K562 treated with DMSO at 1 percent for 48 hours (cell line): ENCODE data around the gene EPHA10. TPM values are rescaled to one million over a fixed set of nuclear protein-coding genes. Genes with fewer than 3 reads are reported as not detected.

ENCODE experiments used
- total RNA-seq: library from RNA; unstranded; fragments of 300-600 nt; gene quantifications from 2 replicates; pipeline ENCODE4 v1.2.3, GENCODE V29; 2022; ENCODE audit warnings: low replicate concordance; ENCODE audit errors: extremely low read depth

EPHA10 gene
- total RNA-seq: not detected in 2 replicates

DNA sequence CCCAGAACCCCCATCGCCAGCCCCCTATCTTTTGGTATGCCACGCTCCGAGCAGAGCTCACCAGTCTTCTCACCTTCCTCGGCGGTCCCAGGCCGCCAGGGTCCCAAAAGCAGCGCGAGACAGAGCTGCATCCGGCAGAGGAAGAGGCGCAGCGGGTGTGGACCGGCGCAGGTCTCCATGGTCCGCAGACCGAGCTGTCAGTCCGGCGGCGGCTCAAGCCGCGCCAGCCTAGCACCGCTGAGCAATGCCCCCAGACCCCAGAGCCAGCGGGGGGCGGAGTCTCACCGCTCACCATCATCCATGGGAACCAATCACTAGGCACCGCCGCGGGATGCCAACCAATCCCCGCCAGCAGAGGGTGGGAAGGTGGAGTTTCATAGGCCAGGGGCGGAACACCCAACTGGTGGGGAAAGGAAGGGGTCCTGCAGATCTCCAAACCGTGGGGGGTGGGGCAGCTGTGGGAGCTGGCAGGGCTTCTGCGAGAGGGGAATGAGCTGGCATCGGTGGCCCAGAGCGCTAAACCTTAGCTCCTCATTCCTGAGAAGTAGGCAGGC lies at the start of gene EPHA10:
Gene EPHA10 (minus strand): TSS at position 233 of the 554 bp plus-strand sequence. CDS start 54 bp downstream, at position 179.

DNA sequence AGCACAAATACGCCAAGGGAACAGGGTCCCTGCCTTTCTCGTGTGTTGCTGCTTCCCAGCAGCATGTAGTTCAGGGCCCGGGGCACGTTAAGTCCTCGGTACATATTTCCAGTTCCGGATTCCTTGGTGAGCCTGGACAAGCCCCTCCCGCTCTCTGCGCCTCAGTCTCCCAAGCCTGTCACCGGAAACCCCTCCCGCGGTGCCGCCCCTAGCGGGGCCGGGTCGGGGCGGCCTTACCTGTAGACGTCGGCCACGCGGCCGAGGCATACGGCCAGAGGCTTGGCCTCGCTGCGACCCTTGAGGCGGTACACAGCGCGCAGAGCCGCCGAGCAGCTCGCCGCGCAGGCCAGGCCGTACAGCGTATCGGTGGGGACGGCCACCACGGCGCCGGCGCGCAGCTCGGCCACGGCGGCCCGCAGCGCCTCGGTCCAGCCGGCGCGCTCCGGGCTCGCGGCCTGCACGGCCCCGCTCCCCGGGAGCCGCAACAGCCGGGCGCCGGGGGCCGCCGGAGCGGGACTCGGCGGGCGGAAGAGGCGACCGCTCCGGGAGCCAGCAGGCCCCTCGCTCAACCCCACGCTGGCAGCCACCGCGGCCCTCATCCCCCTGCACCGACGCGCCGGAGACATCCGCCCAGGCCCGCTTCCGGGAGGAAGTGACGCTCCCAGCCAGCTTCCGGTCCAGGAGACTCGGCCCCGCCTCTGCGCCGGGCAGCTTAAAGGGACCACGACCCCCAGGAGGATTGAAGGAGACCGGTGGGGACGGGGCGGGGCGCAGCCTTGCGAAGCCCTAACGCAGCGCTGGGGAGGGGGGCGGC lies 42.8 kb upstream of the EPHA10 start, which contains the start of the genes C1orf122 and YRDC:
Gene C1orf122 (plus strand): TSS at position 236 of the 814 bp plus-strand sequence. CDS start 615 bp downstream, outside the sequence.
Gene YRDC (minus strand): TSS at position 654 of the 814 bp plus-strand sequence. CDS start 28 bp downstream, at position 626.

DNA sequence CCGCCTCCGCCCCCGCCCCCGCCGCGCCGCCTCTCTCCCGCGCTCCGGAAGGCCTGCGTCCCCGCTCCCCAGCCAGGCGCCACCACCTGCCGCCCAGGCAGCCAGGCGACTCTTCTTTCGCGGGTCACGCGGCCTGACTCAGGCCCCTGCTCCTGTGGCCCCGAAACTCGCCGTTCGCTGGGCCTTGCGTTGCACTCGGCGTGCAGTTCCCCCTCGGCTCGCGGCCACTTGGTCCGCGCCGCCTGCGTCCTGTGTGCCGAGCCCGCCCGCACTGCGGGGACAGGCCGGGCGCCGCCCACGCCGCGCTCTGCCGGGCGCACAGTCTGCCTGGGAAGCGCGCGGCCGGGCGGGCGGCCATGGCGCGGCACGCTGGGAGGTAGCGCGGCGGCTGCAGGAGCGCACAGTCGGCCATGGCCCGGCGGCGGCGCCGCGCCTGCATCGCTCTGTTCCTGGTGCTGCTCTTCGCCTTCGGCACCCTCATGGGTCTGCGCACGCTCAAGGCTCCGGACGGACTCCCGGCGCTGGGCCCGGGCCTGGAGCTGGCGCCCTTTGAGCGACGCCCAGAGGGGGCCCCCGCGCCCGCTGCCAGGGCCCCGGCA lies 29.0 kb upstream of the EPHA10 start, which contains the start of gene MANEAL:
Gene MANEAL (plus strand): TSS at position 75 of the 599 bp plus-strand sequence. CDS start 336 bp downstream, at position 411.

DNA sequence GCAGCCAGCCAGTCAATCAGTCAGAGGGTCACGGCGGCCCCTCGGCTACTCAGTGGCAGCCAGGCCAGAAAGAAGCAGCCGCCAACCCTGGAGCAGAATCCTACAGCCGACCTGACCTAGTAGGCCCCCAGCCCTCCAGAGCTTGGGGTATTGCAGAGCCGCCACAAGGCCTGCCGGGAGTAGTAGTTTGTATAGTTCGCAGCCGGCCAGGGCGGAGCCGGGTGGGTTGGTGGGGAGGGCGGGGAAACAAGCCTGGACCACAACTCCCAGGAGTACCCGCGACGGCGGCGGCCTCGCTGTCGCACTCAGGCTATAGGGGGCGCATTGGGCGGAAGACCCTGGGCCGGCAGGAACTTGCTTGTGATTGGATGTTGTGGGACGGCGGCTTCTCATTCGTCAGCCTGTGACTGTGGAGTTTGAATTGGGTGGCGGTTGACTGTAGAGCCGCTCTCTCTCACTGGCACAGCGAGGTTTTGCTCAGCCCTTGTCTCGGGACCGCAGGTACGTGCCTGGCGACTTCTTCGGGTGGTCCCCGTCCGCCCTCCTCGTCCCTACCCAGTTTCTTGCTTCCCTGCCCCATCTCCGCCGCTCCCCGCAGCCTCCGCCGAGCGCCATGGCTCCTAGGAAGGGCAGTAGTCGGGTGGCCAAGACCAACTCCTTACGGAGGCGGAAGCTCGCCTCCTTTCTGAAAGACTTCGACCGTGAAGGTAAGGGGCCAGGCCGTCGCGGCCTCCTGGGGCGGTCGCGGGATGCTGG lies 72.7 kb downstream of the EPHA10 start, which contains the start of gene CDCA8:
Gene CDCA8 (plus strand): TSS at position 439 of the 756 bp plus-strand sequence. CDS start 175 bp downstream, at position 614.

Other genes starting within 250 kb of the EPHA10 start
- gene SNIP1, start 210.8 kb downstream of the EPHA10 start, total RNA-seq: not detected in 2 replicates
- gene DNALI1, start 208.2 kb downstream of the EPHA10 start, total RNA-seq: not detected in 2 replicates
- not detected in 2 replicates for gene GNL2, start 169.2 kb downstream of the EPHA10 start, total RNA-seq
- gene RSPO1, start 130.2 kb downstream of the EPHA10 start, total RNA-seq: not detected in 2 replicates
- gene CDCA8, start 72.6 kb downstream of the EPHA10 start, total RNA-seq: not detected in 2 replicates
- not detected in 2 replicates for gene MANEAL, start 28.7 kb upstream of the EPHA10 start, total RNA-seq
- not detected in 2 replicates for gene C1orf122, start 42.7 kb upstream of the EPHA10 start, total RNA-seq
- gene YRDC, start 43.1 kb upstream of the EPHA10 start, total RNA-seq: not detected in 2 replicates
- gene MTF1, start 94.5 kb upstream of the EPHA10 start, total RNA-seq: not detected in 2 replicates
- not detected in 2 replicates for gene INPP5B, start 181.9 kb upstream of the EPHA10 start, total RNA-seq
- gene SF3A3, start 224.9 kb upstream of the EPHA10 start, total RNA-seq: not detected in 2 replicates
- 340 TPM in 1 of 2 replicates, not detected in the other for gene FHL3, start 240.4 kb upstream of the EPHA10 start, total RNA-seq
- not detected in 2 replicates for gene UTP11, start 247.6 kb upstream of the EPHA10 start, total RNA-seq